Gastrocnemius medialis (tissue), 4 donors: Measurements from ENCODE around the gene BOLL. TPM values are rescaled to one million over a fixed set of nuclear protein-coding genes. Genes with fewer than 3 reads are reported as not detected.

Experiments used
- ATAC-seq, 2 donors: fragments of 150-250 bp; one replicate each; pipeline ENCODE4 v1.9.1; 2016
- DNase-seq, 2 donors: peaks; one replicate each; pipeline ENCODE4 v3.0.0-alpha.2; 2019
- H3K27ac ChIP-seq, 4 donors: fragments of 200-600 bp; sonication (generic); 1 replicate in 1 of 4; 2 replicates in 3 of 4; pipeline ENCODE4 v1.5.1; 2016 to 2018; ENCODE audit warnings: mild to moderate bottlenecking in 2 of 4, moderate library complexity in 1 of 4
- H3K27me3 ChIP-seq, 3 donors: fragments of 200-600 bp; sonication (generic) in 2 of 3; 1 replicate in 1 of 3; 2 replicates in 2 of 3; pipeline versions ENCODE4 v1.5.1 to v1.6.0; 2016 to 2019; ENCODE audit warnings: mild to moderate bottlenecking in 1 of 3, moderate library complexity in 1 of 3
- H3K36me3 ChIP-seq, 2 donors: fragments of 200-600 bp; sonication (generic) in 1 of 2; one replicate each; pipeline ENCODE4 v1.5.1; 2017 to 2018
- H3K4me1 ChIP-seq, 2 donors: fragments of 200-600 bp; sonication (generic) in 1 of 2; one replicate each; pipeline ENCODE4 v1.5.1; 2016 to 2017; ENCODE audit warnings: mild to moderate bottlenecking in 2 of 2
- H3K4me3 ChIP-seq, 4 donors: fragments of 200-600 bp; sonication (generic) in 3 of 4; 1 replicate in 1 of 4; 2 replicates in 3 of 4; pipeline ENCODE4 v1.5.1; 2016 to 2019; ENCODE audit warnings: mild to moderate bottlenecking in 2 of 4
- H3K9me3 ChIP-seq, 3 donors: fragments of 200-600 bp; sonication (generic) in 2 of 3; 1 replicate in 1 of 3; 2 replicates in 2 of 3; pipeline ENCODE4 v1.5.1; 2016 to 2019
- CTCF ChIP-seq, 5 experiments: fragments of 450-650 bp in 3 of 5; fragments of 200-600 bp in 2 of 5; sonication (generic) in 2 of 5; IDR thresholded peaks in 4 of 5; conservative IDR thresholded peaks in 1 of 5; 1 replicate in 4 of 5; 2 replicates in 1 of 5; pipeline ENCODE4 v1.5.1; 2016 to 2019; ENCODE audit warnings: antibody characterized with exemption in 5 of 5, mild to moderate bottlenecking in 3 of 5, moderate library complexity in 3 of 5
- POLR2A ChIP-seq, 2 donors: fragments of 450-650 bp; IDR thresholded peaks; one replicate each; pipeline ENCODE4 v1.6.1; 2017; ENCODE audit warnings: antibody characterized with exemption in 2 of 2, mild to moderate bottlenecking in 2 of 2, moderate library complexity in 2 of 2
- in situ Hi-C, 4 donors: fragments of 200-750 bp; cut with MboI; loops; one replicate each; pipeline versions ENCODE4 v1.15.0 to v1.8.0; 2017; ENCODE audit warnings: low sequenced_read_pairs in 4 of 4
- intact Hi-C: fragments of 100-400 bp; cut with DNase I; formaldehyde crosslinking; loops from one replicate; pipeline ENCODE4 v1.15.1; 2023; ENCODE audit warnings: low total_unique reads
- total RNA-seq, 4 donors: library from RNA; depleted of rRNA; stranded (reverse); fragments of >200 nt; gene quantifications; one replicate each; pipeline versions ENCODE4 v1.1.0 to v1.2.3, GENCODE V29; 2016

BOLL gene
- total RNA-seq, 4 donors from 2014 or later: 2.4 to 8.1 (median 2.6) TPM

GRCh38 chr2:197810016-197810415, 24.9 kb upstream of the BOLL start:
- Histone ChIP-seq H3K27ac (no peak overlapping the region), H3K36me3 (no peaks in the 10 kb centered on the region), H3K4me1 (peaks cover 44 to 63% of the 10 kb centered on the region in 2 donors), H3K4me3 (no peak overlapping the region), H3K9me3 (no peaks in the 10 kb centered on the region), H3K27me3 (no peaks in the 10 kb centered on the region)
- intact Hi-C loops (no loop called here), in situ Hi-C loops (loop anchor here in 2 of 4 donors (5.0 to 25.0 kb wide), 2 partner anchors 317 to 477 kb away; no protein-coding TSS in a partner anchor)
- DNase-seq: no peak
- ATAC-seq: no peak
- no peak for TF ChIP-seq CTCF (IDR thresholded peaks at IDR 0.05 in 4 of 5, conservative IDR thresholded peaks at IDR 0.05 in 1 of 5)

GRCh38 chr2:197809064-197809463, 23.9 kb upstream of the BOLL start:
- Histone ChIP-seq H3K4me3 (no peak overlapping the region), H3K27ac (peak overlapping the region in 3 of 4 donors; percentile 31 to 59 (median 39)), H3K27me3 (no peaks in the 10 kb centered on the region), H3K4me1 (peaks cover 45 to 63% of the 10 kb centered on the region in 2 donors), H3K36me3 (no peaks in the 10 kb centered on the region), H3K9me3 (no peaks in the 10 kb centered on the region)
- intact Hi-C loops (loop anchor here (5.0 to 10.0 kb wide), 4 partner anchors 63 to 1656 kb away; no protein-coding TSS in a partner anchor), in situ Hi-C loops (loop anchor here in 1 of 4 donors (25.0 kb wide), 1 partner anchor 478 kb away; no protein-coding TSS in a partner anchor)
- TF ChIP-seq POLR2A (IDR thresholded peaks at IDR 0.05): no peak
- no peak for TF ChIP-seq CTCF (IDR thresholded peaks at IDR 0.05 in 4 of 5, conservative IDR thresholded peaks at IDR 0.05 in 1 of 5)
- no peak for ATAC-seq
- DNase-seq: no peak

- intact Hi-C loops: loop anchor here (5.0 to 10.0 kb wide), 4 partner anchors 66 to 1659 kb away; no protein-coding TSS in a partner anchor
- no peak for DNase-seq
- no peak for ATAC-seq
- TF ChIP-seq POLR2A (IDR thresholded peaks at IDR 0.05): no peak
- no peak for TF ChIP-seq CTCF (IDR thresholded peaks at IDR 0.05 in 4 of 5, conservative IDR thresholded peaks at IDR 0.05 in 1 of 5)
- Histone ChIP-seq H3K4me3 (peak overlapping the region; percentile 54 to 93 (median 76)), H3K27me3 (no peaks in the 10 kb centered on the region), H3K36me3 (no peaks in the 10 kb centered on the region), H3K4me1 (peaks cover 59 to 67% of the 10 kb centered on the region in 2 donors), H3K27ac (peak overlapping the region; percentile 83 to 91 (median 88)), H3K9me3 (no peaks in the 10 kb centered on the region)
- in situ Hi-C loops: loop anchor here in 1 of 4 donors (25.0 kb wide), 1 partner anchor 481 kb away; no protein-coding TSS in a partner anchor
Measured at GRCh38 chr2:197805715-197806633, 20.9 kb upstream of the BOLL start.

GRCh38 chr2:197804758-197805714, 19.9 kb upstream of the BOLL start:
- TF ChIP-seq POLR2A (IDR thresholded peaks at IDR 0.05) (peak; percentile 39 to 49), CTCF (IDR thresholded peaks at IDR 0.05 in 4 of 5, conservative IDR thresholded peaks at IDR 0.05 in 1 of 5) (peak in 1 of 5 experiments; percentile 11)
- peaks cover 56 to 67% of the 10 kb centered on the region in 2 donors for H3K4me1 ChIP-seq
- in situ Hi-C loops (loop anchor here (5.0 to 25.0 kb wide), 4 partner anchors 322 to 492 kb away; no protein-coding TSS in a partner anchor), intact Hi-C loops (loop anchor here (5.0 to 10.0 kb wide), 4 partner anchors 67 to 1660 kb away; no protein-coding TSS in a partner anchor)
- no peaks in the 10 kb centered on the region for H3K36me3 ChIP-seq
- peak overlapping the region; percentile 54 to 93 (median 76) for H3K4me3 ChIP-seq
- DNase-seq (peak; percentile 24 to 31), ATAC-seq (peak; percentile 33 to 45)
- peak overlapping the region; percentile 83 to 91 (median 88) for H3K27ac ChIP-seq
- no peaks in the 10 kb centered on the region for H3K9me3 ChIP-seq
- H3K27me3 ChIP-seq: no peaks in the 10 kb centered on the region
